ENCODE results near the gene THBS2. TPM values are rescaled to one million over a fixed set of nuclear protein-coding genes. Genes with fewer than 3 reads are reported as not detected.

THBS2 gene
- total RNA-seq, 2 experiments from 2014 or later: not detected

DNA sequence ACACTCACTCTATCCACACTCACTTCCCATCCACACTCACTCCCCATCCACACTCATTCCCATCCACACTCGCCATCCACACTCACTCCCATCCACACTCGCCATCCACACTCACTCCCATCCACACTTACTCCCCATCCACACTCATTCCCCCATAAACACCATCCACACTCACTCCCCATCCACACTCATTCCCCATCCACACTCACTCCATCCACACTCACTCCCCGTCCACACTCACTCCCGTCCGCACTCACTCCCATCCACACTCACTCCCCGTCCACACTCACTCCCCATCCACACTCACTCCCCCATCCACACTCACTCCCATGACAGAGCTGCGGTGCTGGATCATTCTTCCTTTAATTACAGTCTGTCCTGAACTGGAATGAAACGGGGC lies 17.1 kb downstream of the THBS2 start:
- H3K4me1 ChIP-seq (ENCODE audit: insufficient read depth, low read length, poor library complexity, severe bottlenecking): no peaks in the 10 kb centered on the region
- intact Hi-C loops (cut with micrococcal nuclease; ENCODE audit: unreplicated experiment): no loop called here
- H3K9me2 ChIP-seq (ENCODE audit: insufficient read depth, low read length): no peaks in the 10 kb centered on the region
- no peaks in the 10 kb centered on the region for H3K79me2 ChIP-seq (ENCODE audit: insufficient read depth, low read depth, low read length)
- no peak overlapping the region for H3K4me2 ChIP-seq (ENCODE audit: low read length)
- POLR2A ChIA-PET: no interaction called here
- CTCF ChIA-PET (ENCODE audit: unreplicated experiment): no interaction called here
- H3K36me3 ChIP-seq (ENCODE audit: insufficient read depth, low read length): no peaks in the 10 kb centered on the region
- no peaks in the 10 kb centered on the region for H4K20me1 ChIP-seq (ENCODE audit: insufficient read depth, low read length)
- H3K4me3 ChIP-seq (ENCODE audit: low read depth, low read length, poor library complexity, severe bottlenecking): no peak overlapping the region
- no peak overlapping the region for H2AFZ ChIP-seq (ENCODE audit: low read length)
- H3K27ac ChIP-seq (ENCODE audit: low read depth, low read length, poor library complexity, severe bottlenecking): no peak overlapping the region
- no peak for DNase-seq (ENCODE audit: low spot score)
- H3K9me3 ChIP-seq (ENCODE audit: low read length): peaks cover 13% of the 10 kb centered on the region; the same call in 1 of the 2 replicates
- TF ChIP-seq EZH2phosphoT487 (IDR thresholded peaks at IDR 0.05; ENCODE audit: borderline replicate concordance, low read depth, low read length) (no peak), CTCF (conservative IDR thresholded peaks at IDR 0.05; ENCODE audit: low read length) (no peak)
- no TSS peak for BruUV-seq (replicated peaks)

GRCh38 chr6:169235286-169235685 lies 18.4 kb downstream of the THBS2 start:
- Histone ChIP-seq H2AFZ (ENCODE audit: low read length) (no peak overlapping the region), H3K36me3 (ENCODE audit: insufficient read depth, low read length) (no peaks in the 10 kb centered on the region), H3K4me2 (ENCODE audit: low read length) (no peak overlapping the region), H3K4me3 (ENCODE audit: low read depth, low read length, poor library complexity, severe bottlenecking) (no peak overlapping the region), H4K20me1 (ENCODE audit: insufficient read depth, low read length) (no peaks in the 10 kb centered on the region), H3K79me2 (ENCODE audit: insufficient read depth, low read depth, low read length) (no peaks in the 10 kb centered on the region), H3K9me2 (ENCODE audit: insufficient read depth, low read length) (no peaks in the 10 kb centered on the region), H3K4me1 (ENCODE audit: insufficient read depth, low read length, poor library complexity, severe bottlenecking) (no peaks in the 10 kb centered on the region), H3K9me3 (ENCODE audit: low read length) (peaks cover 13% of the 10 kb centered on the region; the same call in 1 of the 2 replicates), H3K27ac (ENCODE audit: low read depth, low read length, poor library complexity, severe bottlenecking) (no peak overlapping the region)
- ChIA-PET POLR2A (no interaction called here), CTCF (ENCODE audit: unreplicated experiment) (no interaction called here)
- DNase-seq (ENCODE audit: low spot score): no peak
- intact Hi-C loops (cut with micrococcal nuclease; ENCODE audit: unreplicated experiment): no loop called here
- no TSS peak for BruUV-seq (replicated peaks)
- TF ChIP-seq CTCF (conservative IDR thresholded peaks at IDR 0.05; ENCODE audit: low read length) (no peak), EZH2phosphoT487 (IDR thresholded peaks at IDR 0.05; ENCODE audit: borderline replicate concordance, low read depth, low read length) (no peak)

- Histone ChIP-seq H3K79me2 (ENCODE audit: insufficient read depth, low read depth, low read length) (no peaks in the 10 kb centered on the region), H3K27ac (ENCODE audit: low read depth, low read length, poor library complexity, severe bottlenecking) (no peak overlapping the region), H2AFZ (ENCODE audit: low read length) (no peak overlapping the region), H3K4me2 (ENCODE audit: low read length) (no peak overlapping the region), H3K9me2 (ENCODE audit: insufficient read depth, low read length) (no peaks in the 10 kb centered on the region), H3K4me3 (ENCODE audit: low read depth, low read length, poor library complexity, severe bottlenecking) (no peak overlapping the region), H3K9me3 (ENCODE audit: low read length) (peaks cover 13% of the 10 kb centered on the region; the same call in 1 of the 2 replicates), H4K20me1 (ENCODE audit: insufficient read depth, low read length) (no peaks in the 10 kb centered on the region), H3K4me1 (ENCODE audit: insufficient read depth, low read length, poor library complexity, severe bottlenecking) (no peaks in the 10 kb centered on the region), H3K36me3 (ENCODE audit: insufficient read depth, low read length) (no peaks in the 10 kb centered on the region)
- ChIA-PET CTCF (ENCODE audit: unreplicated experiment) (no interaction called here), POLR2A (no interaction called here)
- DNase-seq (ENCODE audit: low spot score): no peak
- BruUV-seq (replicated peaks): no TSS peak
- intact Hi-C loops (cut with micrococcal nuclease; ENCODE audit: unreplicated experiment): no loop called here
- TF ChIP-seq CTCF (conservative IDR thresholded peaks at IDR 0.05; ENCODE audit: low read length) (no peak), EZH2phosphoT487 (IDR thresholded peaks at IDR 0.05; ENCODE audit: borderline replicate concordance, low read depth, low read length) (no peak)
These were observed 19.0 kb downstream of the THBS2 start for GRCh38 chr6:169234634-169235033.

Measured in OCI-LY7 (cell line).